Hepatocyte (in vitro differentiated cells): ENCODE results near the gene CD248.

Experiments used
- EZH2phosphoT487 ChIP-seq: fragments of 200-600 bp; sonication (generic); IDR thresholded peaks from one replicate; pipeline ENCODE4 v1.6.1; 2018; ENCODE audit warnings: antibody characterized with exemption, mild to moderate bottlenecking, low read depth, moderate library complexity; ENCODE audit not compliant: unreplicated experiment, severe bottlenecking
- TF ChIP-seq, protein P1 (sequence below): fragments of 200-600 bp; sonication (generic); IDR thresholded peaks from 2 replicates; pipeline ENCODE4 v1.5.1; 2016; ENCODE audit warnings: antibody characterized with exemption, mild to moderate bottlenecking; ENCODE audit not compliant: poor library complexity

DNA sequence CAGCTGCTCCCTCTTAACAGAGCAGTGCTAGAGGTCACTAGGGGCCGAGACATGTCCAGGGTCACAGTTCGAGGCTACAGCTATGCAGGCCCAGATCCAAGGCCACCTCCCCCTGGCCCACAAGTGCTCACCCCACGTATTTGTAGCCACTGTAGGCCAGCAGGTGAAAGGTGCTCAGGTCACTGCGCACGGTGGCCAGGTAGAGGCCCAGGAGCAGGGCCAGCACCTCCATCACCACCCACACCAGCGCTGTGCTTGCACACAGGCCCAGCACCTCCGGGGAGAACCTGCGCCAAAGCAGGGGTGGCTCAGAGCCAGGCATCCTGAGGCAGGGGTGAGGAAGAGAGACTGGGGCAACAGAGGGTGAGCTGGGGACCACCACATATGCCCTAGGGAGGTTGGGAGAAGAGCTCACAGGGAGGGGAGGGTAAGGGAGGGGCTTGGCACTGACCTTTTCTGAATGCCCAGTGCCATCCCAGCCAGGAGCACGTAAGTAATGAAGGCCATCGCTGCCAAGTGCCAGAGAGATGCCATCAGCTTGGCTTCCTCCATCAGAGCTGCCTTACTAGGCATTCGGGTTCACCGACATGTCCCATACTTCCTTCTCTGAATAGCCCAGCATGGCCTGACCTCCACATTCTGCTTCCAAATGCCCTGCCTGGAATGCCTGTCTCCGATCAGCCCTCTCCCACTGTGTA is 31.4 kb downstream of the CD248 start:
- TF ChIP-seq, protein P1, sequence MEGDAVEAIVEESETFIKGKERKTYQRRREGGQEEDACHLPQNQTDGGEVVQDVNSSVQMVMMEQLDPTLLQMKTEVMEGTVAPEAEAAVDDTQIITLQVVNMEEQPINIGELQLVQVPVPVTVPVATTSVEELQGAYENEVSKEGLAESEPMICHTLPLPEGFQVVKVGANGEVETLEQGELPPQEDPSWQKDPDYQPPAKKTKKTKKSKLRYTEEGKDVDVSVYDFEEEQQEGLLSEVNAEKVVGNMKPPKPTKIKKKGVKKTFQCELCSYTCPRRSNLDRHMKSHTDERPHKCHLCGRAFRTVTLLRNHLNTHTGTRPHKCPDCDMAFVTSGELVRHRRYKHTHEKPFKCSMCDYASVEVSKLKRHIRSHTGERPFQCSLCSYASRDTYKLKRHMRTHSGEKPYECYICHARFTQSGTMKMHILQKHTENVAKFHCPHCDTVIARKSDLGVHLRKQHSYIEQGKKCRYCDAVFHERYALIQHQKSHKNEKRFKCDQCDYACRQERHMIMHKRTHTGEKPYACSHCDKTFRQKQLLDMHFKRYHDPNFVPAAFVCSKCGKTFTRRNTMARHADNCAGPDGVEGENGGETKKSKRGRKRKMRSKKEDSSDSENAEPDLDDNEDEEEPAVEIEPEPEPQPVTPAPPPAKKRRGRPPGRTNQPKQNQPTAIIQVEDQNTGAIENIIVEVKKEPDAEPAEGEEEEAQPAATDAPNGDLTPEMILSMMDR: no peak
- TF ChIP-seq EZH2phosphoT487: no peak
